Stimulated activated CD4-positive, alpha-beta T cell treated with anti-CD3 and anti-CD28 coated beads, Interleukin-2, amount 100 ng/mL, for 48 hours (primary cell): ENCODE data around the gene CTXN1.
"Not testable (repeated sequence)": the region's sequence is repeated elsewhere in the genome, so short reads cannot be mapped to it uniquely, and the experiment has no call there.

Experiments
- DNase-seq, 2 donors: peaks; one replicate each; pipeline ENCODE4 v3.0.0-alpha.2; 2020

Gene CTXN1

DNA sequence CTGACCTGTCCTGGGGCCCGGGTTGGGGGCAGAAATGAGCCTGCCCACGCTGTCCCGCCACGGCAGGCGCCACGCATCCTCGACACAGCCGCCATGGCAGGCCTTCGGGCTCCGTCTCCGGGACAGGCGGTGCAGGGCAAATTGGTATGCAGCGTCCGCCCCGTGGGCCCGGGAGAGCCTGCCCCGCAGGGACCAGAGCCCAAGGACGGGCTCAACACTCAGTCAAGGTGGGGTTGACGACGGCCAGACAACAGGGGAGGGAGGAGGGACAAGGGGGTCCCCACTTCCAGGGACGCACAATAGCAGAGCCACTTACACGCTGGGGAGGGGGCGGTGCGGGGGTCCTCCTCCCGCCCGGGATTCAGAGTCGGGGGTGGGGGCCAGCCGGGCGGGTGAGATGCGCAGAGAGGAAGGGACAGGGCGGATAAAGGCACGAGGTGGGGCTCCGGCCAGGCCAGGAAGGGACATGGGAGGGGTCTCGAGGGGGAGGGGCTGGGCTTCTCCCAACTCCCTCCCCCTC lies 1.2 kb downstream of the CTXN1 start:
- no peak for DNase-seq

- no peak for DNase-seq
These were observed 1.7 kb downstream of the CTXN1 start for GRCh38 chr19:7924241-7924640.

DNA sequence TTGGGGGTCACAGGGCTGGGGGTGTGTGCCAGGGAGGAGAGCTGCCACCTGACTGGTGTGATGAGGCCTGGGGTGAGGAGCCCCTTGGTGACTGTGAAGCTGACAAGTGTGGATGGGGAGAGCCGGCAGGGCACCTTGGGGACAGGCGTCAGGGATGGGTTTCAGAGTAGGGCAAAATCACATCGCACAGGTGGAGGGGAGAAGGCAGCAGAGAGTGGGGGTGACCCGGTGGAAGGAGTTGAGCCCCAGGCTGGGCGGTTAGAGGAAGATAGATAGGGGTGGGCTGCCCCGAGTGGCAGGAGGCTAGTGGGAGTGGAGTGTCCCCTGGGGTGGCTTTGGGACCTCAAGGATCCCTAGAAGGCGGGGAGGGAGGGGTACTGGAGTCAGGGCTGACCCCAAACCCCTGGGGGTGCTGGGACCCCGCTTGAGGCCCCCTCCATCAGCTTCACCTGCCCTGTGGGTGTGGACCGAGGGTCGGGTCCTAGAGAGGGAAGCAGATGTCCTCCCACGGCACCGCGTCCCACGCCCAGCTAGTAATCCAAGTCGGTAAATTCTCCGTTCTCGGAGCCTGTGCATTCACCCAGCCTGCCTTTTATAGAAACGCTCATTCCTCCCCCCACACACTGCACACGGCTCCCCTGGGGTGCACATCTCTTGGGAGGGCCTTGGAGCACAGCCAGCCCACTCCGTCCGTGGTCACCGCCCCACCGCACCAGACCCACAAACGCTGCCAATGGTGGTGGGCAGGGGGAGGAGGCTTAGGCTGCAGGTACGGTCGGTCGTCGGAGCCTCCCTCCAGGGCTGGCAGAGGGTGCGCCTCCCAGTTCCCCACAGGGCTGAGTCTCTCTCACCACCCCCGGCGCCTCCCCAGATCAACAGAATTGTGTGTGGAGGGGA lies 2.4 kb downstream of the CTXN1 start:
- DNase-seq = no peak

- no peak for DNase-seq
These were observed 3.1 kb downstream of the CTXN1 start for GRCh38 chr19:7922836-7923195.

DNA sequence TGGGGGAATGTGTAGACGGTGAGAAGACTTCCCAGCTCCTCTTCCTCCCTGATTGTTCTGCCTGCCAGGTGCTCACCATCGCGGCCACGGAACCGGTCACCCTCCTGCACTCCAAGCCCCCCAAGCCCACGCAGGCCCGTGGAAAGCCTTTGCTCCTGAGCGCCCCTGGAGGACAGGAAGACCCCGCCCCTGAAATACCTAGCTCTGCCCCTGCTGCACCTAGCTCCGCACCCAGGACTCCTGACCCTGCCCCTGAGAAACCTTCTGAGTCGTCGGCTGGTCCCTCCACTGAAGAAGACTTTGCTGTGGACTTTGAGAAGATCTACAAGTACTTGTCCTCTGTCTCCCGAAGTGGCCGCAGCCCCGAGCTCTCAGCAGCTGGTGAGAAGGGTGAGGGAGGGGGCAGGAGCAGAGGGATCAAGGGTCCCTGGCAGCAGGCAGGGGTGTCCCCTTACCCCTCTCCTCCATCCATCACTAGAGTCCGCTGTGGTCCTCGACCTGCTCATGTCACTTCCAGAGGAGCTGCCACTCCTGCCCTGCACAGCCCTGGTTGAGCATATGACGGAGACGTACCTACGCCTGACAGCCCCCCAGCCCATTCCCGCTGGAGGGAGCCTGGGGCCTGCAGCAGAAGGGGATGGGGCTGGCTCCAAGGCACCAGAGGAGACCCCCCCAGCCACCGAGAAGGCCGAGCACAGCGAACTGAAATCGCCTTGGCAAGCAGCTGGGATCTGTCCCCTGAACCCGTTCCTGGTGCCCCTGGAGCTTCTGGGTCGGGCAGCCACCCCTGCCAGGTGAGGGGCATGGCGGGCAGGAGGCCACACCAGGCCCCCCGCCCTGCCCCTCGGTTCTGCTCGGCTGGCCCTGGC lies 3.7 kb downstream of the CTXN1 start:
- DNase-seq = no peak

DNA sequence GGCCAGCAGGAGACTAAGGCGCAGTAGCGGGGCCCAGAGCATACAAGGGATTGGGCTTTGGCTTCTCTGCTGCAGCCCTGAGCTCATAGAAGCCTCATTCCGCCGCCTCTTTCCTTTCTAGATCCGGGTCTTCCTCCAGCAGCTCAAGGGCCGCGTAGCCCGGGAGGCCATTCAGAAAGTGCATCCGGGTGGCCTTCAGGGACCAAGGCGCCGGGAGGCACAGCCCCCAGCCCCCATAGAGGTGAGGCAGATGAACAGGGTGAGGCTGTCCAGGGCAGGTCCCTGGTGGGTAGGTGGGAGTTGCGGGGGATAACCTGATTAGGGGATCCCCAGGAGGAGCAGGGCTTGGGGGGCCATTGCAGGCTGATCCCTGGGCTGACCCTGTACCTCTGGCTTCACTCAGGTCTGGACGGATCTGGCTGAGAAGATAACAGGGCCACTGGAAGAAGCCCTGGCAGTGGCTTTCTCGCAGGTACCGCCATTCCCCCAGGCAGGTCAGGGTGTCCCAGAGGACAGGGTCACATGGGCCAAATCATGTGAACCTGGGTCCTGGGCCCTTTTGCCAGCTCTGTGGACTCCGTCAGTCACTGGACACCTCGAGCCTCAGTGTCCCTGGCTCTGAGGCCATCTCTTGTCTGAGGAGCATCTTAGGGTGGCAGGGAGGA lies 4.5 kb downstream of the CTXN1 start:
- no peak for DNase-seq

- peak; percentile 99 to 100 for DNase-seq
These were observed 5.2 kb downstream of the CTXN1 start for GRCh38 chr19:7920519-7921301.

- DNase-seq = peak; percentile 95 to 97
These were observed 6.1 kb downstream of the CTXN1 start, which contains the start of gene SNAPC2 for GRCh38 chr19:7919610-7920518. Gene SNAPC2 (plus strand): TSS chr19:7920338. CDS start chr19:7920367, 29 bp downstream.

DNA sequence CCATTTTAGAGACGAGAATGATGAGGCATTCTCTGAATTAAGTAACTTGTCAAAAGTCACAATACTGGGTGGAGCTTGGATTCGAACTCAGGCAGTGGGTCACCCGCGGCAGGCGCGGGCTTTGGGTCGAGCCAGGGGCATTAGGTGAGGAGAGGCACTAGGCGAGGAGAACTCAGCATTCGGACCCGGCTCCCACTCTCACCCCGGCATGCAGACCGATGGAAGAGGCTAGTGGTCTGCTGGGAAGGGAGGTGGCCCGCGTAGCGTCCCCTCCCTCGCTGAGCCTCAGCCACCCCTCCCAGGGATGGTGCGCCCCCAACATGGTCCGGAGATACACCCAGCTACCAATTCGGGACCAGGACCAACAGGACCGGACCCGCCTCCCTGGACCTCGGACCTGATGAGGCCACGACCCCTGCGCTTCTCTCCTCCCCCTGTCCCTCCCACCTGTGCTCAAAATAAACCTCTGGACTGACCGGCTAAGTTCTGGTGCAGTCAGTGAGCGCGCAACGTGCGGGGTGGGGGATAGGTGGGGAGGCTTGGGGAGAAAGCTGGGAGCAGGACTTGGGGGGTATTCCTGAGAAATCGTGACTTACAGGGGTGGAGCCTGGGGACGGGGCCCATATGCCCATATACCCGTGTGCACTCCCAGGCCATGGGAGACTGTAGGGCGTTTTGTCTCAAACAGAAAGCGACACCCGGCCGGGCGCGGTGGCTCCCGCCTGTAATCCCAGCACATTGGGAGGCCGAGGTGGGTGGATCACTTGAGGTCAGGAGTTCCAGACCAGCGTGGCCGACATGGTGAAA lies 7.1 kb downstream of the CTXN1 start:
- no peak for DNase-seq

- not testable (repeated sequence) for DNase-seq
These were observed 7.8 kb downstream of the CTXN1 start for GRCh38 chr19:7918062-7918614.

DNA sequence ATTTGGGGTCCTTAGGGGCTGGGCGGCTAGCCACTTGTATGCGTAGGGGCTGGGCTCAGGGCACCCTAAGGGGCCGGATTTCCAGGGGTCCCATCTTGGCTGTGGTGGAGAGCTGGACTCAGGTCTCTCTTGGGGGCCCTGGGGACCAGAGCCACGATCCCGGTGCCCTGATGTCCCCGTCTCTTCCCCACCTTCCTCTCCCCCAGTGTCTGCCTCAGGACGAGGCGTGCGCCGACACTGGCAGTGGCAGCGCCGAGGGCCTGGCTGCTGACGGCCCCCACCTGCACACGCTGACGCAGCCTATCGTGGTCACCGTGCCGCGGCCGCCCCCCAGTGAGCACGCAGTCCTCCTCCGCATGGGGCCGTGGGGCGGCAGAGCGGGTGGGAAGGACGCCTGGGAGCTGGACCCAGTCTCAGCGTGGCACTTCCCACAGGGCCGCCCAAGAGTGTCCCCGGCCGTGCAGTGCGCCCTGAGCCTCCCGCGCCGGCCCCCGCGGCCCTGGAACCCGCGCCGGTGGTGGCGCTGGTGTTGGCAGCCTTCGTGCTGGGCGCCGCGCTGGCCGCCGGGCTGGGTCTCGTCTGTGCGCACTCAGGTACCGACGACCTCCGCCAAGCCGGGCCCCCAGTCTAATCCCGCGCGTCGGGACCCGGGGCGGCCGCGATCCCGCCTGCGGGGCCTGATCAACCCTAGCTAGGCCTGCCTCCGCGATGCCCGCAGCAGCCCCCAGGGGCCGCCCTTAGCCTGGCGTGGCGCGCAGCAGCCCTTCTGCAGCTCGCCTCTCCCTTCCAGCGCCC lies 8.5 kb downstream of the CTXN1 start:
- peak in 1 of 2 donors; percentile 53 for DNase-seq

GRCh38 chr19:7916955-7917266 lies 9.0 kb downstream of the CTXN1 start:
- DNase-seq = no peak

DNA sequence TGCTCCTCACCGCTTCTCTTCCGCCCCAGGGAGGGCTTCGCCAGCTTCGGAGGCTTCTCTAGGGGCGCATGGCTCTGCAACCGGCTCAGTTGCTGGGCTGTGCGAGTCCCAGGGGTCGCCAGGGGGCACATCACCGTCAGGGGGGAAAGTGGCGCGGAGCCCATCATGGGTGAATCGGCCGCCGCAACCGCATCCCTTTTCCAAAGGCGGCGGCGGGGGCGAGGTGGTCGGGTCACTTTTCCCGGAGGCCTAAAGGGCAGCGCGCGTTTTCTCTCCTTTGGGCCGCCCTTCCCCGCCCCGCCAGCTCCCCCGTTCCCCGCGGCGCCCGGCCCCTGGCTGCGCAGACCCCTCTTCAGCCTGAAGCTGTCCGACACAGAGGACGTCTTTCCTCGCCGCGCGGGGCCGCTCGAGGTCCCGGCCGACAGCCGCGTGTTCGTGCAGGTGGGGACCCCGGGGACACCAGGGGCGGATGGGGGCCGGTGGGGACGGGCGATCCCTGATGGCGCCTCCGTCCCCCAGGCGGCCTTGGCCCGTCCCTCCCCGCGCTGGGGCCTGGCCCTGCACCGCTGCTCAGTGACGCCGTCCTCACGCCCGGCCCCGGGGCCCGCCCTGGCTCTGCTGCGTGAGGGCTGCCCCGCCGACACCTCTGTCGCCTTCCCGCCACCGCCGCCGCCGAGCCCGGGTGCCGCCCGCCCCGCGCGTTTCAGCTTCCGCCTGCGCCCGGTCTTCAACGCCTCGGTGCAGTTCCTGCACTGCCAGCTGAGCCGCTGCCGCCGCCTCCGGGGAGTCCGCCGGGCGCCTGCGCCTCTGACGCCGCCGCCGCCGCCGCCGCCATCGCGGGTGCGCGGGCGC lies 9.6 kb downstream of the CTXN1 start:
- DNase-seq = peak; percentile 45 to 56

DNA sequence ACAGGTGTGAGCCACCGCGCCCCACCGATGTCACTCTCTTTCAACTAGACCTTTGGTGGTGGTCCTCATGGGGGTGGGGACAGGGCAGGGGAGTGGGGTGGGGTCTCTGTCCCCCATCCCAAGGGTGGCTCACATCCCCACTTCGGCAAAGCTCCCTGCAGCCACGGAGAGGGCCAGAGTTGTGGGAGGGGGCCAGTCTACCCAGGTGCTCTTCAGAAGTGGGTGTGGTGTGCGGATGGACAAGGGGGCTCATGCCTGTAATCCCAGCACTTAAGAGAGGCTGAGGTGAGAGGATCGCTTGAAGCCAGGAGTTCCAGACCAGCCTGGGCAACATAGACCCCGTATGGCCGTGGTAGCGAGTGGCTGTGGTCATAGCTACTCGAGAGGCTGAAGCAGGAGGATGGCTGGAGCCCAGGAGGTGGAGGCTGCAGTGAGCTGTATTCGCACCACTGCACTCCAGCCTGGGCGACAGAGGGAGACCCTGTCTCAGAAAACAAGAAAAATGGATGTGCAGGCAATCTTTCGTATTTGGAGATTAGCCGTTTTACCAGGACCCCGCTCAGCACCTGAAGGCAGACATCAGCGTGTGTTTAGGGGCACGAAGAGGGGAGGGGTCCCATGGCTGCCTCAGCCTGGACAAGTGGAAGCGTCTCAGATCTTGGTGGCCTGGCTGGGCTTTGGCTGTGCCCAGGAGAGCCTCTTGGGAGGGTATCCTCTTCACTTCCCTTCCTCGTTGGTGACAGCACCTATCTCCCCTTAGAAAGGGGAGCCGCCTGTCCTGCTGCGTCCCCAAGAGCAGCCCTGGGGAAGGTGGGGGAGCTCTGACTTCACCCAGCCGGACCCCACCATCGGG lies 10.5 kb downstream of the CTXN1 start:
- no peak for DNase-seq

GRCh38 chr19:7914598-7915045 lies 11.3 kb downstream of the CTXN1 start, which contains the start of gene TGFBR3L:
Gene TGFBR3L (plus strand): TSS chr19:7914830.
- no peak for DNase-seq

DNA sequence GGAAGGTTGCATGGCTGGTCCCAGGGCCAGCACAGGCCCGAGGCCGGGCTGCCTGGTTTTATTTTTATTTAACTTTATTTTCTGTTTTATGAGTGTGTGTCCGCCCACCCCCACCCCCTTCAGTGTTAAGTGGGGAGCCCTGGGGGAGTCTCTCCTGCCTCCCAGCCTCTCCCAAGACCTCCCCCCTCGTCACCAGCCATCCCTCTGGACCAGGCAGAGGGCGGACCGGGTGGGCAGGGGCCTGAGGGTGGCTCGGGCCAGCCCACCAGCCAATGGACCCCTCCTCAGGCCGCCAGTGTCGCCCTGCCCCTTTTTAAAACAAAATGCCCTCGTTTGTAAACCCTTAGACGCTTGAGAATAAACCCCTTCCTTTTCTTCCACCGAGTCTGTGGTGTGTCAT lies 11.8 kb downstream of the CTXN1 start:
- no peak for DNase-seq

DNA sequence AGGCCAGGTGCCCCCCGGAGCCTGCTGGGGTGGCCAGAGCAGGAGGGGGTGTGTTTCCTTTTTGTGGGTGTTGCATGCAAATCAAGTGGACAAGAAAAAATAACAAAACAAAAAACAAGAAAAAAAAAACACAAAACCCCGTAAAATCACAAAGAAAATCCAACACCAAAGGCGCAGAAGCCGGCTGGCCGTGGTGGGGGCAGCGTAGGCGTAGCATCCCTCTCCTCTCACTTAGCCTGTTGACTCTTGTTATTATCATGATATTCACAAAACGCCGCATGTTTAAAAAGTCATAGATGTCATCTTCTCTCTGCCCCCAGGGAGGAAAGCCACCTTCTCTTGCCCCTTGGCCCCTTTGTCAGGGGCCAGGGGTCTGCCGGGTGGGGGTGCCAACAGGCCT lies 12.3 kb downstream of the CTXN1 start:
- no peak for DNase-seq
